Measurements from ENCODE around the gene TRPM4.

The TRPM4 gene

DNA sequence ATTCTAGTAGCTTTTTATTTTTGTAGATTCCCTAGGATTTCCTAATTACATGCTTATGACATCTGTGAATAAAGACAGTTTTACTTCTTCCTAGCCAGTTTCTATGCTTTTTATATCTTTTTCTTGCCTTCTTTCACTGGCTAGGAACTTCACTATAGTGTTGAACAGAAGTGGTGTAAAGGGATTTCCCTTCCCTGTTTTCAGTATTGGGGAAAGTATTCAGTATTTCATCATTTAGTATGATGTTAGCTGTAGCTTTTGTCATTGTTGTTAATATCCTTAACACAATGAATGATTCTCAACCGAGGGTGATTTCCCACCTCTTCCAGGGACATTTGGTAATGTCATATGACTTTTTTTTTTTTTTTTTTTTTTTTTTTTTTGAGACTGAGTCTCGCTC lies 90.1 kb downstream of the TRPM4 start:
- POLR2A ChIA-PET: no interaction called here
- no peak for TF ChIP-seq CTCF (IDR thresholded peaks at IDR 0.05; ENCODE audit: control extremely low read depth, extremely low read depth, low read depth, missing control alignments)
- CTCF ChIA-PET: interaction anchor here (1.2 to 1.8 kb wide), 3 partner anchors 8 to 299 kb away, joined by 3 to 4 read pairs (median 4); no protein-coding TSS in a partner anchor
- no peak for DNase-seq (ENCODE audit: extremely low spot score)

GRCh38 chr19:49249933-49250332 lies 92.3 kb downstream of the TRPM4 start:
- ChIA-PET POLR2A (no interaction called here), CTCF (interaction anchor here (0.9 kb wide), 1 partner anchor 24 kb away, joined by 4 read pairs; no protein-coding TSS in a partner anchor)
- DNase-seq (ENCODE audit: extremely low spot score): no peak
- TF ChIP-seq CTCF (IDR thresholded peaks at IDR 0.05; ENCODE audit: control extremely low read depth, extremely low read depth, low read depth, missing control alignments): no peak

DNA sequence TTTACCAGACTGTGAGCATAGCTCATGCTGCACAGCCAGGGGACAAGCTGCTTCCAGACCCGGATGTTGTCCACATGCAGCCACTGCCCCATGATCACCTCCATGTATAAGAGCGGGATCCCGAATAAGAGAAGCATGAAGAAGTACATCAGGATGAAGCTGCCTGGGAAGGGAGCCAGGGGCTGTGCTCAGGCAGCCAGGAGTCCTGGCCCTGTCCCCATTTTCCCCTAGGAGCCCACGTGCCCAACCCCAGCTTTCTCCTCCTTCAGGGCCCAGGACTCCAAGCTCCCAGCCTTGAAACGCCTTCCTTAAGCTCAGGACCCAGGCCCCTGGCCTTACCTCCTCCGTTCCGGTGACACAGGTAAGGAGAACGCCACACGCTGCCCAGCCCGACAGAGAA lies 98.1 kb downstream of the TRPM4 start:
- no peak for TF ChIP-seq CTCF (IDR thresholded peaks at IDR 0.05; ENCODE audit: control extremely low read depth, extremely low read depth, low read depth, missing control alignments)
- ChIA-PET POLR2A (no interaction called here), CTCF (interaction anchor here (0.7 to 2.5 kb wide), 7 partner anchors 9 to 49 kb away, joined by 3 to 10 read pairs (median 5); no protein-coding TSS in a partner anchor)

GRCh38 chr19:49256691-49257090 lies 99.1 kb downstream of the TRPM4 start:
- CTCF ChIA-PET: interaction anchor here (2.5 kb wide), 1 partner anchor 9 kb away, joined by 10 read pairs; no protein-coding TSS in a partner anchor
- POLR2A ChIA-PET: no interaction called here
- DNase-seq (ENCODE audit: extremely low spot score): no peak
- TF ChIP-seq CTCF (IDR thresholded peaks at IDR 0.05; ENCODE audit: control extremely low read depth, extremely low read depth, low read depth, missing control alignments): no peak

More for the DNA sequence above, 98.1 kb downstream of the TRPM4 start:
- DNase-seq (ENCODE audit: extremely low spot score): no peak
